GM21717 (cell line): Measurements from ENCODE around the gene ITK.
"Not testable (repeated sequence)": the region's sequence is repeated elsewhere in the genome, so short reads cannot be mapped to it uniquely, and the experiment has no call there.

Experiments
- ATAC-seq: cut with Tn5 transposase; IDR thresholded peaks from one replicate; pipeline ENCODE4 v1.9.1; 2021; ENCODE audit warnings: mild to moderate bottlenecking, moderate library complexity; ENCODE audit not compliant: unreplicated experiment

ITK gene

GRCh38 chr5:157167214-157167621, 13.4 kb upstream of the ITK start:
- peak; percentile 50 for ATAC-seq

DNA sequence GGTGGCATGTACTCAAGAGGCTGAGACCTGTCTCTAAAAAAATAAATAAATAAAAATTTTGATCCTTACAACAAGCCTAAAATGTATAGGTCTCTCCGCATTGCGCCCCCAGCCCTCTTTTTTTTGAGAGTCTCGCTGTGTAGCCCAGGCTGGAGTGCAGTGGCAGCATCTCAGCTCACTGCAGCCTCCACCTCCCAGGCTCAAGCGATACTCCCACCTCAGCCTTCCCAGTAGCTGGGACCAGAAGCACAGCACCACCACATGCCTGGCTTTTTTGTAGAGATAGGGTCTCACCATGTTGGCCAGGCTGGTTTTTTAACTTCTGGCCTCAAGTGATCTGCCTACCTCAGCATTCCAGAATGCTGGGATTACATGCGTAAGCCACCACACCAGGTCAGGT, 12.4 kb upstream of the ITK start:
- ATAC-seq: no peak

GRCh38 chr5:157172403-157172802, 8.2 kb upstream of the ITK start:
- ATAC-seq: peak; percentile 99

GRCh38 chr5:157175071-157175612, 5.5 kb upstream of the ITK start:
- no peak for ATAC-seq

GRCh38 chr5:157177953-157178352, 2.7 kb upstream of the ITK start:
- ATAC-seq: no peak

DNA sequence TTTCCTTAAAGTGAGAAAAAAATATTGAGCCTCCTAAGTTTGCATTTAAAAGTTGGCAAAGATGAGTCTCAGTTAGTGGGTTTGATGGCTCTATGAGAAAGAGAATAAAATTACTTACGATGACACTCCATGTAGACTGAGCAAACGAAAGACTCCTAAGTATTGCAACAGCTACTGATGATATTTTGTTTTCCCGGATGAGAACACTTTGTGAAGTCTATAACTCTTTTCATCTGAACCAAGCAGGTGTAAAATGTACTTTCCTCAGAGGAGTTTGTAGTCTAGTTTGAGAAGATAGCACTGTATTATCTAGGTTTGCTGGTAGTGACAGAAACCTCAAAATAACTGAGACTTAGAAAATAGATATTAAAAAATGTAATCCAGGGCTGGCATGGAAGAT, 1.7 kb upstream of the ITK start:
- ATAC-seq: no peak

DNA sequence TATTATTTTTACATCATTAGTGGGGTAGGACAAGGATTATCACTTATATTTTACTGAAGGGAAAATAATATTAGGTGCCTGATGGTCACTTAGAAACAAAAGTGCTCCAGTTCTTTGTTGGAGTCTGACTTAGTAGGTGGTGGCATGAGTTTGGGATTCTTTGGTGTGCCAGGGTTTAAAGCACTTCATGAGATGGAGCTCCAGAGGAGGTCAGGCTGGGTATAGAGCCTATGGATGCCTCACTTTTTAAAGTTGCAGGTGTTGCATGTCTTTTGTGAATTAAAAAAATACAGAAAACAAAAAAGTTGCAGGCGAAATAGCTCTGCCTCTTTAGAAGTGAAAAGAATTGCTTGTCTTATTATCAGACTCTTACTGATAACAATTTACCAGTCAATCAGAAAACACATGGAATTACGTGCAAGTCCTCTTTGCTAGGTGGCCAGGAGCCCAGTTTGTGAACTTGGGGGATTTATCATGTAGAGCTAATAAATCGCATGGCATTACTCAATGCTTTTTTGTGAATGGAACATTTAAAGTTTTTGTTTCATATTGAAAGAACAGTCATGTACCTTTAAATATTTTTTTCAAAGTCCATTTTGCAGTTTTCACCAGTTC, 1.6 kb downstream of the ITK start:
- no peak for ATAC-seq

- no peak for ATAC-seq
Measured at GRCh38 chr5:157184117-157184670, 3.6 kb downstream of the ITK start.

GRCh38 chr5:157185122-157185521, 4.5 kb downstream of the ITK start:
- ATAC-seq: not testable (repeated sequence)

- no peak for ATAC-seq
Measured at GRCh38 chr5:157186309-157187045, 5.8 kb downstream of the ITK start.

- ATAC-seq: no peak
Measured at GRCh38 chr5:157187046-157187754, 6.6 kb downstream of the ITK start.

- no peak for ATAC-seq
Measured at GRCh38 chr5:157188270-157188669, 7.6 kb downstream of the ITK start.

- peak; percentile 61 for ATAC-seq
Measured at GRCh38 chr5:157189223-157189622, 8.6 kb downstream of the ITK start.

GRCh38 chr5:157193699-157194424, 13.2 kb downstream of the ITK start:
- no peak for ATAC-seq

DNA sequence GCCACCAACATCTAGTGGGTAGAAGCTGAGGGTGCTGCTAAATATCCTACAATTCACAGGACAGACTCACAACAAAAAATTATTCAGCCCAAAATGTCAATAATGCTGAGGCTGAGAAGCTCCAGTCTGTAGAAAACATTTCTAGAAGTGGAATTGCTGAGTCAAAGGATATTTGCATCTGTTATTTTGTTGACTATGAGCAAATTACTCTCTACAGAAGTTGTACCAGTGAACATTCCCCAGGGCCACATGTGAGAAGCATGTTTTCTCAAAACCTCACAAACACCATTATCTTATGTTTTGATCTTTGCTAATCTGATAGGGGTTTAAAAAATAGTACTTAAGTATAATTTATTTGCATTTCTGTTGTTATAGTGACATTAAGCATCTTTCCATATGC, 15.4 kb downstream of the ITK start:
- no peak for ATAC-seq

GRCh38 chr5:157197086-157197485, 16.4 kb downstream of the ITK start:
- no peak for ATAC-seq

- ATAC-seq: no peak
Measured at GRCh38 chr5:157198277-157198986, 17.8 kb downstream of the ITK start.

GRCh38 chr5:157201857-157202256, 21.2 kb downstream of the ITK start:
- ATAC-seq: no peak

DNA sequence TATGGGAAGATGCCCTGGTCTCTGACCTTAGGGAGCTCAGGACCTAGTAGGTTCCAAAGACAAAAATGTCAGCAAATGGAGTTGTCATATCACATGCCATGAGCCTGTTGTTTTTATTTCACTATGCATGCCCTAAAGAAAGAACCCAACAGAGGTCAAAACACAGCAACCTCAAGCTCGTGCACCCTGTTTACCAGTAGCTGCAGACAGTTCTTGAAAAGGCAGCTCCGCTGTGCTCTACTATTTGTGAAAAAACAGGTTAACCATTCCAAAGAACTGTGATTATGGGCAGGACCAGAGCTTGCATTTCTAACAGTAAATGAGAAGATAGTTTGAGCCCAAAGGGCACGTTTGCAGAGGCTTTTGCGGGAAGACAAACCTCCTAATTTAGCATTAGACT, 22.8 kb downstream of the ITK start:
- no peak for ATAC-seq

DNA sequence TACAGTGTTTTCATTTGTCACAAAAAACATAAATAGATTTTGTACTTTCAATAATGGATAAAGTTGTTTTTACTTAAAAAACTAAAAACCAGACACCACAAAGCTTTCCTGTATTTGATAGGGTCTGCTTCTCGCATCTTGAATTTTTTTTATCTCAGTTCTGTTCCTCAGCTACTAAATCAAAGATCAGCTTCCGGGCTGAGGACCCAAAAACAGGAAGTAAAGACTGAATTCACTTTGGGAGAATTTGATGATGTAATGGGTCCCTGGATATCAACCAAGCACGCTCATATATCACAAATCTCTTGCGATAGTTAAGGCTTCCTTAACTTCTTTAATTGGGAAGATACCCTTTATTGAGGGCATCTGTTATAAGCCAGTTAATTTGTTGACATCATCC, 24.1 kb downstream of the ITK start:
- ATAC-seq: no peak
